Peyer's patch (tissue), 4 donors: Measurements from ENCODE around the gene RHEBL1. TPM values are rescaled to one million over a fixed set of nuclear protein-coding genes. Genes with fewer than 3 reads are reported as not detected.

Experiments
- DNase-seq, 3 donors: peaks; one replicate each; pipeline ENCODE4 v3.0.0-alpha.2; 2017 to 2019
- H3K27ac ChIP-seq, 4 donors: fragments of 200-600 bp; sonication (generic); one replicate each; pipeline ENCODE4 v1.5.1; 2016 to 2019
- H3K27me3 ChIP-seq, 2 donors: fragments of 200-600 bp; sonication (generic); one replicate each; pipeline ENCODE4 v1.5.1; 2019
- H3K36me3 ChIP-seq, 3 donors: fragments of 200-600 bp; sonication (generic); one replicate each; pipeline ENCODE4 v1.5.1; 2016 to 2019
- H3K4me1 ChIP-seq, 4 donors: fragments of 200-600 bp; sonication (generic); one replicate each; pipeline ENCODE4 v1.5.1; 2016 to 2019
- H3K4me3 ChIP-seq, 4 donors: fragments of 200-600 bp; sonication (generic); 1 replicate in 3 of 4; 2 replicates in 1 of 4; pipeline ENCODE4 v1.5.1; 2016 to 2019; ENCODE audit warnings: mild to moderate bottlenecking in 1 of 4
- H3K9me3 ChIP-seq, 4 donors: fragments of 200-600 bp; sonication (generic); one replicate each; pipeline ENCODE4 v1.5.1; 2016 to 2019; ENCODE audit warnings: mild to moderate bottlenecking in 1 of 4
- CTCF ChIP-seq, 6 experiments: fragments of 450-650 bp in 4 of 6; fragments of 200-600 bp in 2 of 6; sonication (generic) in 1 of 6; IDR thresholded peaks; one replicate each; pipeline ENCODE4 v1.5.1; 2017 to 2019; ENCODE audit warnings: antibody characterized with exemption in 6 of 6, mild to moderate bottlenecking in 3 of 6, moderate library complexity in 1 of 6
- POLR2A ChIP-seq, 2 donors: fragments of 450-650 bp; IDR thresholded peaks; one replicate each; pipeline ENCODE4 v1.5.1; 2017; ENCODE audit warnings: antibody characterized with exemption in 2 of 2, mild to moderate bottlenecking in 2 of 2, moderate library complexity in 2 of 2
- total RNA-seq, 4 donors: library from RNA; depleted of rRNA; stranded (reverse); fragments of >200 nt; gene quantifications; one replicate each; pipeline ENCODE4 v1.1.0, GENCODE V29; 2016

RHEBL1 gene
- total RNA-seq, 4 donors from 2014 or later, result not detected

- Histone ChIP-seq H3K4me3 (no peak overlapping the region), H3K27me3 (peaks cover 0 to 16% of the 10 kb centered on the region in 2 donors), H3K36me3 (peaks cover 0 to 61% (median 0%) of the 10 kb centered on the region in 3 donors), H3K9me3 (no peaks in the 10 kb centered on the region), H3K4me1 (peaks cover 0 to 16% (median 0%) of the 10 kb centered on the region in 4 donors), H3K27ac (no peak overlapping the region)
- DNase-seq, result peak in 2 of 3 donors; percentile 53 to 79
- TF ChIP-seq POLR2A (IDR thresholded peaks at IDR 0.05), result no peak
- peak; percentile 59 to 75 (median 68) for TF ChIP-seq CTCF (IDR thresholded peaks at IDR 0.05)
These were observed 28.3 kb upstream of the RHEBL1 start for GRCh38 chr12:49098035-49098451.

- TF ChIP-seq CTCF (IDR thresholded peaks at IDR 0.05) (no peak), POLR2A (IDR thresholded peaks at IDR 0.05) (no peak)
- DNase-seq, result no peak
- Histone ChIP-seq H3K27me3 (peaks cover 0 to 20% of the 10 kb centered on the region in 2 donors), H3K9me3 (no peaks in the 10 kb centered on the region), H3K27ac (no peak overlapping the region), H3K4me1 (peaks cover 0 to 17% (median 0%) of the 10 kb centered on the region in 4 donors), H3K36me3 (peaks cover 0 to 54% (median 0%) of the 10 kb centered on the region in 3 donors), H3K4me3 (no peak overlapping the region)
These were observed 27.6 kb upstream of the RHEBL1 start for GRCh38 chr12:49097381-49097780.

DNA sequence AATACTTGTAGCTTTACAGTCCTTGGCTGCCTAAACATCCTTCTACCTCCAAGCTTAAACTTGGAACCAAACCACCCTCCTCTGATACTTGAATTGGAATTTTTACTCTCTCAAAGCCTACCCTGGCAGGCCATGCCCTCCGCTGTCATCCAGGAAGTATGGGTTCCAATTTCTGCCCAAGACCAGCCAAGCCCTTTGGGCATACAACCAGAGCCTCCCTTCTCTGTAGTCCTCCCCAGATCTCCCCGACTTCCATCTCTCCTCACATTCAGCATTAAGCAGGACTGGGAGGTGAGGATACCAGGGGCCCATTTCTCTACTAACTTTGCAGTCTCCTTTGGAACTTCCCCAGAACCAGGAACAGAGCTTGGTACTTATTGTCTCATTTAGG, 25.2 kb upstream of the RHEBL1 start:
- Histone ChIP-seq H3K4me1 (peaks cover 0 to 35% (median 14%) of the 10 kb centered on the region in 4 donors), H3K27me3 (peaks cover 0 to 41% of the 10 kb centered on the region in 2 donors), H3K4me3 (no peak overlapping the region), H3K36me3 (peaks cover 0 to 30% (median 0%) of the 10 kb centered on the region in 3 donors), H3K9me3 (no peaks in the 10 kb centered on the region), H3K27ac (no peak overlapping the region)
- TF ChIP-seq CTCF (IDR thresholded peaks at IDR 0.05), result no peak
- no peak for TF ChIP-seq POLR2A (IDR thresholded peaks at IDR 0.05)
- DNase-seq, result no peak

GRCh38 chr12:49094160-49094974, 24.6 kb upstream of the RHEBL1 start, which contains the start of gene DHH:
DHH (minus strand) TSS chr12:49094801; CDS start chr12:49094512, 289 bp downstream.
- peaks cover 0 to 24% (median 0%) of the 10 kb centered on the region in 3 donors for H3K36me3 ChIP-seq
- H3K9me3 ChIP-seq, result no peaks in the 10 kb centered on the region
- H3K4me3 ChIP-seq, result peak within 1 kb of the TSS in 2 of 4 donors; percentile 22 to 23
- H3K4me1 ChIP-seq, result peaks cover 0 to 41% (median 19%) of the 10 kb centered on the region in 4 donors
- TF ChIP-seq POLR2A (IDR thresholded peaks at IDR 0.05), result no peak
- no peak for TF ChIP-seq CTCF (IDR thresholded peaks at IDR 0.05)
- DNase-seq, result peak; percentile 24 to 59 (median 55)
- peak within 1 kb of the TSS in 1 of 4 donors; percentile 17 for H3K27ac ChIP-seq
- peaks cover 0 to 47% of the 10 kb centered on the region in 2 donors for H3K27me3 ChIP-seq

GRCh38 chr12:49093792-49094159, 24.0 kb upstream of the RHEBL1 start:
- peak overlapping the region in 2 of 4 donors; percentile 22 to 23 for H3K4me3 ChIP-seq
- no peak for TF ChIP-seq POLR2A (IDR thresholded peaks at IDR 0.05)
- TF ChIP-seq CTCF (IDR thresholded peaks at IDR 0.05), result no peak
- no peak for DNase-seq
- peaks cover 0 to 42% (median 19%) of the 10 kb centered on the region in 4 donors for H3K4me1 ChIP-seq
- H3K36me3 ChIP-seq, result peaks cover 0 to 19% (median 0%) of the 10 kb centered on the region in 3 donors
- H3K27me3 ChIP-seq, result peaks cover 0 to 49% of the 10 kb centered on the region in 2 donors
- H3K9me3 ChIP-seq, result no peaks in the 10 kb centered on the region
- no peak overlapping the region for H3K27ac ChIP-seq
